ENCODE data around the gene MLLT10. TPM values are rescaled to one million over a fixed set of nuclear protein-coding genes. Genes with fewer than 3 reads are reported as not detected.

MLLT10 gene
- total RNA-seq, 1 donor from 2014 or later, result 46.8 TPM

DNA sequence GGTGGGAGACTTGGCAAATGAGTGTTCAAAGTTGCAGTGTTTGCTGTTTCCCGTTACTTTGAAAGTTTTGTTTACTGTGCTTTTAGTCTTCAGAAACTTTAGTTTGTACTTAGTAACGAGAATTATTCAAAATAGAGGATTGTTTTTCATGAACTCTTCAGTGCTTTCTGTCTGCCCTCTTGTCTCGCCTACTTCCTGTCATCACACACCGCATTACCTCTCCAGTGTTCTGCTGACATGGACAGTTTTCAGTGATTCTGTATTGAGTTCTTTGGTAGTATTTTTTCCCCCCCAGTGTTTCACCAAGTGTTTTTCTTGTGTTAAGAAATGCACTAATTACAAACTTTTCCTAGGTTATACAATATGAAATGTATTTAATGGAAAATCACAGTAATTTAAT lies 207.0 kb downstream of the MLLT10 start:
- Mint-ChIP-seq H3K36me3 (peaks cover 50% of the 10 kb centered on the region), H3K4me3 (no peak overlapping the region), H3K4me1 (ENCODE audit: unreplicated experiment) (peaks cover 9% of the 10 kb centered on the region), H3K27ac (no peak overlapping the region), H3K9me3 (no peaks in the 10 kb centered on the region), H3K27me3 (no peaks in the 10 kb centered on the region)
- TF ChIP-seq, protein P1, sequence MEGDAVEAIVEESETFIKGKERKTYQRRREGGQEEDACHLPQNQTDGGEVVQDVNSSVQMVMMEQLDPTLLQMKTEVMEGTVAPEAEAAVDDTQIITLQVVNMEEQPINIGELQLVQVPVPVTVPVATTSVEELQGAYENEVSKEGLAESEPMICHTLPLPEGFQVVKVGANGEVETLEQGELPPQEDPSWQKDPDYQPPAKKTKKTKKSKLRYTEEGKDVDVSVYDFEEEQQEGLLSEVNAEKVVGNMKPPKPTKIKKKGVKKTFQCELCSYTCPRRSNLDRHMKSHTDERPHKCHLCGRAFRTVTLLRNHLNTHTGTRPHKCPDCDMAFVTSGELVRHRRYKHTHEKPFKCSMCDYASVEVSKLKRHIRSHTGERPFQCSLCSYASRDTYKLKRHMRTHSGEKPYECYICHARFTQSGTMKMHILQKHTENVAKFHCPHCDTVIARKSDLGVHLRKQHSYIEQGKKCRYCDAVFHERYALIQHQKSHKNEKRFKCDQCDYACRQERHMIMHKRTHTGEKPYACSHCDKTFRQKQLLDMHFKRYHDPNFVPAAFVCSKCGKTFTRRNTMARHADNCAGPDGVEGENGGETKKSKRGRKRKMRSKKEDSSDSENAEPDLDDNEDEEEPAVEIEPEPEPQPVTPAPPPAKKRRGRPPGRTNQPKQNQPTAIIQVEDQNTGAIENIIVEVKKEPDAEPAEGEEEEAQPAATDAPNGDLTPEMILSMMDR (conservative IDR thresholded peaks at IDR 0.05), result no peak
- no peak for DNase-seq (ENCODE audit: extremely low spot score, unreplicated experiment)

DNA sequence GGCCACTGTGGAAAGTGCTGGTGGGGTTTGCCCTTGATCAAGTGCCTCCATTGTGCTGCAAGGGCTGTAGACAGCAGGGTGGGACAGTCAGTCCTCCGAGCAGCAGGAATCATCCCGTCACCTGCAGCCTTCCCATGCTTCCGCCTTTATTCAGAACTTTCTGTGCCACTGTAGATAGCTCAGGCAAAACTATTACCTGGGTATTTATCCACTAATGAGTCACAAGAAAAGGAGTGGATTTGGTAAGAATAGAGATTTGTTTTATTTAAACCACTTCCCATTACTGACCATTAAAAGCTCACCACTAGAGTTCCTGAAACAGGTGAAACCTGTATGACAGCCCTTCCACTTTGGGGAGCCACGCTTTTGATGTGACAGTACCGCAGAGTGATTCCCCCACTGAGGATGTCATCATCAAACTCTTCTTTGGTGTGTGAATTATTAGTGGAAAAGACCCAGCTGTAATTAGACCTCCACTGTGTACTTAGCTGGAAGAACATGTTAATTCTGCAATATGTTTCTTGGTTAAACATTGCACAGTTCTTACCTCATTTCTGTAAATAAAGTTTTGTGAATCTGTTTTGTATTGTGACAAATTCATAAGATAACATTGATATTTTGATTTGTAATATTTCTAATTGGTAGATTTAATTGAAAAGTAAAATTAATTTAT lies 208.8 kb downstream of the MLLT10 start:
- H3K4me1 Mint-ChIP-seq (ENCODE audit: unreplicated experiment), result peaks cover 9% of the 10 kb centered on the region
- H3K27ac Mint-ChIP-seq, result no peak overlapping the region
- H3K4me3 Mint-ChIP-seq, result no peak overlapping the region
- TF ChIP-seq, protein P1 (conservative IDR thresholded peaks at IDR 0.05), result no peak
- no peaks in the 10 kb centered on the region for H3K27me3 Mint-ChIP-seq
- no peak for DNase-seq (ENCODE audit: extremely low spot score, unreplicated experiment)
- peaks cover 44% of the 10 kb centered on the region for H3K36me3 Mint-ChIP-seq
- no peaks in the 10 kb centered on the region for H3K9me3 Mint-ChIP-seq

DNA sequence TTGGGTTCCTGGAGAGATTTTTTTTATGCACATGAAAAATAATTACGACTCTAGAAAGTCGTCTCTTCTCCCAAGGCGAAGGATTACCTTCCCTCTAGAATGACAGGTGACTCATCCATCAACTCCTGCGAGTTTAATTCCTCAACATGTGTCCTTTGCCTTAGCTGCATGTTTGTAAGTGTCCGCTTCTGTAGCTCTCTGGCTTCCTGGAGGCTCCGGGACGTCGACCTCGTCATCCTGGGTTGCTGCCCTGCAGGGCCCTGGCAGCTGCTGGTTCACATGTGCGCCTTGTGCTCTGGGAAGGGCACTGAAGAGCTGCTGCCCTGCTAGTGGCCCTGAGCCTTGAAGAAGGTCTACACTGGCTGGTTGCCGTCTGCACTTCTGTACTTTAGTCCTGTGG lies 210.2 kb downstream of the MLLT10 start:
- peak overlapping the region; percentile 81 for H3K27ac Mint-ChIP-seq
- H3K4me1 Mint-ChIP-seq (ENCODE audit: unreplicated experiment), result peaks cover 6% of the 10 kb centered on the region
- H3K27me3 Mint-ChIP-seq, result no peaks in the 10 kb centered on the region
- DNase-seq (ENCODE audit: extremely low spot score, unreplicated experiment), result no peak
- H3K9me3 Mint-ChIP-seq, result no peaks in the 10 kb centered on the region
- H3K4me3 Mint-ChIP-seq, result no peak overlapping the region
- TF ChIP-seq, protein P1 (conservative IDR thresholded peaks at IDR 0.05), result no peak
- peaks cover 41% of the 10 kb centered on the region for H3K36me3 Mint-ChIP-seq

DNA sequence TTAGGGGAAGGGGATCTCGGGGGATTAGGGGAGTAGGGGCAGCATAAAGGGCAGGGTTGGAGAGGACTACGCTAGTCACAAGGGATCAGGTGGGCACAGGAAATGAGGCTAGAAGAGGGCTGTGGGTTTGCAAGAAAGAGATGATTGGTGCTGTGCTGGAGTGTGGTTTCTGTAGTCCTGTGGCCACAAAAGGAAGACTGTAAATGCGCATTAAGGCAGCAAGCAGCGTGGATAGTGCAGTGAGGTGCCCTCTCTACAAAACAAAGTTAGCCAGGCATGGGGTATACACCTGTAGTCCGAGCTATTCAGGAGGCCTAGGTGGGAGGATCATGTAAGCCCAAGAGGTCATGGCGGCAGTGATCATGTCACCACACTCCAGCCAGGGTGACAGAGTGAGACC lies 212.1 kb downstream of the MLLT10 start:
- peaks cover 18% of the 10 kb centered on the region for H3K4me1 Mint-ChIP-seq (ENCODE audit: unreplicated experiment)
- no peak for DNase-seq (ENCODE audit: extremely low spot score, unreplicated experiment)
- H3K36me3 Mint-ChIP-seq, result peaks cover 31% of the 10 kb centered on the region
- no peak overlapping the region for H3K4me3 Mint-ChIP-seq
- TF ChIP-seq, protein P1 (conservative IDR thresholded peaks at IDR 0.05), result no peak
- no peaks in the 10 kb centered on the region for H3K9me3 Mint-ChIP-seq
- H3K27ac Mint-ChIP-seq, result peak overlapping the region; percentile 16
- no peaks in the 10 kb centered on the region for H3K27me3 Mint-ChIP-seq

DNA sequence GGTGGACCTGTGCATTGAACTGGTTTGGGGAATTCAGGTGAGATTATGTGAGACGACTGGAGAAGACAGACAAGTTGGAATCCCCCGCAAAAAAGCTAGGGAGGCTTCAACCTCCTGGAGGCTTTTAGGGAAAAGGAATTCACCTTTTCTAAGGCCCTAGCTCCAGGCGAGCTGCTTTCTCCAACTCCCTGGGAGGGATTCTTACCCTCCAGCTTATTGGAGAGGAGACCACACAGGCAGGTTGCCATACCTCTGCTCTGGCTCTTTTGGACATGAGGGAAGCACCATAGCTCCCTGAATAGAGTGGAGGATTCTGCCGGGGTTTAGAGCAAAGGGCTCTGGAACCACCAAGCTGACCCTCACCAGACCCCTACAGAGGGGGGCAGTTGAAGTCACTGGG lies 213.8 kb downstream of the MLLT10 start:
- H3K4me1 Mint-ChIP-seq (ENCODE audit: unreplicated experiment), result peaks cover 23% of the 10 kb centered on the region
- H3K36me3 Mint-ChIP-seq, result peaks cover 25% of the 10 kb centered on the region

More for the DNA sequence above, 213.8 kb downstream of the MLLT10 start:
- DNase-seq (ENCODE audit: extremely low spot score, unreplicated experiment), result no peak
- no peak overlapping the region for H3K4me3 Mint-ChIP-seq
- H3K27ac Mint-ChIP-seq, result no peak overlapping the region
- no peaks in the 10 kb centered on the region for H3K9me3 Mint-ChIP-seq
- H3K27me3 Mint-ChIP-seq, result no peaks in the 10 kb centered on the region
- TF ChIP-seq, protein P1 (conservative IDR thresholded peaks at IDR 0.05), result no peak
